Raji (cell line): ENCODE data around the gene COL6A3.

ENCODE experiments used
- POLR2A ChIP-seq: IDR thresholded peaks from 2 replicates; pipeline ENCODE4 v1.6.1; 2011; ENCODE audit warnings: low read depth, low read length, control low read depth; ENCODE audit not compliant: insufficient read depth

The COL6A3 gene

GRCh38 chr2:237279012-237279768 is 134.8 kb downstream of the COL6A3 start:
- TF ChIP-seq POLR2A: no peak

GRCh38 chr2:237278568-237278967 is 135.4 kb downstream of the COL6A3 start:
- TF ChIP-seq POLR2A: no peak

DNA sequence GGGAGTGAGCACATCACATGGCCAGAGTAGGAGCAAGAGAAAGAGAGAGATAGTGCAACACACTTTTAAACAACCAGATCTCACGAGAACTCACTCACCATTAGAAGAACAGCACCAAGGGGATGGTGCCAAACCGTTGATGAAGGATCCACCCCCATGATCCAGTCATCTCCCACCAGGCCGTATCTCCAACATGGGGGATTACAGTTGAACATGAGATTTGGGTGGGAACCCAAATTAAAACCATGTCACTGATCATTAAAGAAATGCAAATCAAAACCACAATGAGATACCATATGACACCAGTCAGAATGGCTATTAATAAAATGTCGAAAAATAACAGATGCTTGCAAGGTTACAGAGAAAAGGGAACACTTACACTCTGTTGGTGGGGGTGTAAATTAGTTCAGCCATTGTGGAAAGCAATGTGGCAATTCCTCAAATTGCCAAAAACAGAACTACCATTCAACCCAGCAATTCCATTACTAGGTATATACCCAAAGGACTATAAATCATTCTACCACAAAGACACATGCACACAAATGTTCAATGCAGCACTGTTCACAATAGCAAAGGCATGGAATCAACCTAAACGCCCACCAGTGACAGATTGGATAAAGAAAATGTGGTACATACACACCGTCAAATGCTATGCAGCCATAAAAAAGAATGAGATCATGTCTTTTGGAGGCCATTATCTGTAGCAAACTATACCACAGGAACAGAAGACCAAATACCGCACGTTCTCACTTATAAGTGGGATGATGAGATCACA is 137.1 kb downstream of the COL6A3 start:
- TF ChIP-seq POLR2A: no peak
